ENCODE measurements around the gene LILRB4.
"Not testable (repeated sequence)": the region's sequence is repeated elsewhere in the genome, so short reads cannot be mapped to it uniquely, and the experiment has no call there.

LILRB4 gene

GRCh38 chr19:54662730-54663129, at the start of gene LILRB4:
Gene LILRB4 (plus strand): TSS chr19:54662985. CDS start chr19:54663034, 49 bp downstream.
- no peak for DNase-seq (ENCODE audit: low read depth)

GRCh38 chr19:54614726-54615125, 48.1 kb upstream of the LILRB4 start:
- no peak for DNase-seq (ENCODE audit: low read depth)

GRCh38 chr19:54616057-54616456, 46.7 kb upstream of the LILRB4 start:
- no peak for DNase-seq (ENCODE audit: low read depth)

- no peak for DNase-seq (ENCODE audit: low read depth)
Measured at GRCh38 chr19:54616821-54617560, 45.8 kb upstream of the LILRB4 start.

GRCh38 chr19:54620464-54620863, 42.3 kb upstream of the LILRB4 start:
- no peak for DNase-seq (ENCODE audit: low read depth)

GRCh38 chr19:54622431-54622830, 40.4 kb upstream of the LILRB4 start:
- no peak for DNase-seq (ENCODE audit: low read depth)

- not testable (repeated sequence) for DNase-seq (ENCODE audit: low read depth)
Measured at GRCh38 chr19:54624234-54624633, 38.6 kb upstream of the LILRB4 start.

- not testable (repeated sequence) for DNase-seq (ENCODE audit: low read depth)
Measured at GRCh38 chr19:54624934-54625730, 37.7 kb upstream of the LILRB4 start.

- DNase-seq (ENCODE audit: low read depth), result no peak
Measured at GRCh38 chr19:54626757-54627156, 36.0 kb upstream of the LILRB4 start.

GRCh38 chr19:54627912-54628311, 34.9 kb upstream of the LILRB4 start:
- not testable (repeated sequence) for DNase-seq (ENCODE audit: low read depth)

- DNase-seq (ENCODE audit: low read depth), result not testable (repeated sequence)
Measured at GRCh38 chr19:54630262-54630661, 32.5 kb upstream of the LILRB4 start, which contains the start of gene LILRB1. Gene LILRB1 (plus strand): TSS chr19:54630484. CDS start chr19:54631074, 590 bp downstream.

GRCh38 chr19:54630782-54631181, 32.0 kb upstream of the LILRB4 start:
- no peak for DNase-seq (ENCODE audit: low read depth)

GRCh38 chr19:54631489-54632337, 31.1 kb upstream of the LILRB4 start:
- DNase-seq (ENCODE audit: low read depth), result not testable (repeated sequence)

GRCh38 chr19:54632517-54632916, 30.3 kb upstream of the LILRB4 start:
- DNase-seq (ENCODE audit: low read depth), result not testable (repeated sequence)

- no peak for DNase-seq (ENCODE audit: low read depth)
Measured at GRCh38 chr19:54633401-54633800, 29.4 kb upstream of the LILRB4 start.

- not testable (repeated sequence) for DNase-seq (ENCODE audit: low read depth)
Measured at GRCh38 chr19:54636081-54636480, 26.7 kb upstream of the LILRB4 start.

- DNase-seq (ENCODE audit: low read depth), result no peak
Measured at GRCh38 chr19:54638683-54639082, 24.1 kb upstream of the LILRB4 start.

- DNase-seq (ENCODE audit: low read depth), result not testable (repeated sequence)
Measured at GRCh38 chr19:54642953-54643352, 19.8 kb upstream of the LILRB4 start.

- DNase-seq (ENCODE audit: low read depth), result not testable (repeated sequence)
Measured at GRCh38 chr19:54643583-54643982, 19.2 kb upstream of the LILRB4 start.

- no peak for DNase-seq (ENCODE audit: low read depth)
Measured at GRCh38 chr19:54644056-54644455, 18.7 kb upstream of the LILRB4 start.

- DNase-seq (ENCODE audit: low read depth), result no peak
Measured at GRCh38 chr19:54646331-54646841, 16.4 kb upstream of the LILRB4 start.

GRCh38 chr19:54648129-54648528, 14.7 kb upstream of the LILRB4 start:
- no peak for DNase-seq (ENCODE audit: low read depth)
